Gastrocnemius medialis (tissue), 4 donors: ENCODE results near the gene ACOT7.

Source experiments
- POLR2A ChIP-seq, 2 donors: fragments of 450-650 bp; IDR thresholded peaks; one replicate each; pipeline ENCODE4 v1.6.1; 2017; ENCODE audit warnings: antibody characterized with exemption in 2 of 2, mild to moderate bottlenecking in 2 of 2, moderate library complexity in 2 of 2
- TF ChIP-seq, protein P1 (sequence below), 5 experiments: fragments of 450-650 bp in 3 of 5; fragments of 200-600 bp in 2 of 5; sonication (generic) in 2 of 5; IDR thresholded peaks in 4 of 5; conservative IDR thresholded peaks in 1 of 5; 1 replicate in 4 of 5; 2 replicates in 1 of 5; pipeline ENCODE4 v1.5.1; 2016 to 2019; ENCODE audit warnings: antibody characterized with exemption in 5 of 5, mild to moderate bottlenecking in 3 of 5, moderate library complexity in 3 of 5

DNA sequence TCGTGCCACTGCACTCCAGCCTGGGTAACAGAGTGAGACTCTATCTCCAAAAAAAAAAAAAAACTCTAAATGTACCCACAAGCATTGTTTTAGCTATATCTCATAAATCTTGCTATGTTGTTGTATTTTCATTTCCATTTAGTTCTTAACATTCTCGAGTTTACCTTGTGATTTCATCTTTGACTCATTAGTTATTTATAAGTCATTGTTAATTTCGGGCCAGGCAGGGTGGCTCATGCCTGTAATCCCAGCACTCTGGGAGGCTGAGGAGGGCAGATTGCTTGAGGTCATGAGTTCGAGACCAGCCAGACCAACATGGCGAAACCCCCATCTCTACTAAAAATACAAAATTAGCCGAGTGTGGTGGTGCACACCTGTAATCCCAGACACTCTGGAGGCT, 14.5 kb upstream of the ACOT7 start:
- TF ChIP-seq, protein P1, sequence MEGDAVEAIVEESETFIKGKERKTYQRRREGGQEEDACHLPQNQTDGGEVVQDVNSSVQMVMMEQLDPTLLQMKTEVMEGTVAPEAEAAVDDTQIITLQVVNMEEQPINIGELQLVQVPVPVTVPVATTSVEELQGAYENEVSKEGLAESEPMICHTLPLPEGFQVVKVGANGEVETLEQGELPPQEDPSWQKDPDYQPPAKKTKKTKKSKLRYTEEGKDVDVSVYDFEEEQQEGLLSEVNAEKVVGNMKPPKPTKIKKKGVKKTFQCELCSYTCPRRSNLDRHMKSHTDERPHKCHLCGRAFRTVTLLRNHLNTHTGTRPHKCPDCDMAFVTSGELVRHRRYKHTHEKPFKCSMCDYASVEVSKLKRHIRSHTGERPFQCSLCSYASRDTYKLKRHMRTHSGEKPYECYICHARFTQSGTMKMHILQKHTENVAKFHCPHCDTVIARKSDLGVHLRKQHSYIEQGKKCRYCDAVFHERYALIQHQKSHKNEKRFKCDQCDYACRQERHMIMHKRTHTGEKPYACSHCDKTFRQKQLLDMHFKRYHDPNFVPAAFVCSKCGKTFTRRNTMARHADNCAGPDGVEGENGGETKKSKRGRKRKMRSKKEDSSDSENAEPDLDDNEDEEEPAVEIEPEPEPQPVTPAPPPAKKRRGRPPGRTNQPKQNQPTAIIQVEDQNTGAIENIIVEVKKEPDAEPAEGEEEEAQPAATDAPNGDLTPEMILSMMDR (IDR thresholded peaks at IDR 0.05 in 4 of 5, conservative IDR thresholded peaks at IDR 0.05 in 1 of 5): no peak
- TF ChIP-seq POLR2A (IDR thresholded peaks at IDR 0.05): no peak
